B cell (primary cell): ENCODE measurements around the gene QRICH1.

ENCODE experiments used
- EZH2 ChIP-seq: IDR thresholded peaks from 2 replicates; pipeline ENCODE4 v1.6.1; 2012; ENCODE audit warnings: borderline replicate concordance, low read depth, mild to moderate bottlenecking, moderate library complexity, low read length; ENCODE audit not compliant: insufficient read depth, poor library complexity, severe bottlenecking
- TF ChIP-seq, protein P1 (sequence below): fragments of 200-600 bp; IDR thresholded peaks from one replicate; pipeline ENCODE4 v1.8.0; 2022; ENCODE audit warnings: antibody characterized with exemption, mild to moderate bottlenecking

GRCh38 chr3:49124203-49124602 is 30.3 kb upstream of the QRICH1 start:
- TF ChIP-seq, protein P1, sequence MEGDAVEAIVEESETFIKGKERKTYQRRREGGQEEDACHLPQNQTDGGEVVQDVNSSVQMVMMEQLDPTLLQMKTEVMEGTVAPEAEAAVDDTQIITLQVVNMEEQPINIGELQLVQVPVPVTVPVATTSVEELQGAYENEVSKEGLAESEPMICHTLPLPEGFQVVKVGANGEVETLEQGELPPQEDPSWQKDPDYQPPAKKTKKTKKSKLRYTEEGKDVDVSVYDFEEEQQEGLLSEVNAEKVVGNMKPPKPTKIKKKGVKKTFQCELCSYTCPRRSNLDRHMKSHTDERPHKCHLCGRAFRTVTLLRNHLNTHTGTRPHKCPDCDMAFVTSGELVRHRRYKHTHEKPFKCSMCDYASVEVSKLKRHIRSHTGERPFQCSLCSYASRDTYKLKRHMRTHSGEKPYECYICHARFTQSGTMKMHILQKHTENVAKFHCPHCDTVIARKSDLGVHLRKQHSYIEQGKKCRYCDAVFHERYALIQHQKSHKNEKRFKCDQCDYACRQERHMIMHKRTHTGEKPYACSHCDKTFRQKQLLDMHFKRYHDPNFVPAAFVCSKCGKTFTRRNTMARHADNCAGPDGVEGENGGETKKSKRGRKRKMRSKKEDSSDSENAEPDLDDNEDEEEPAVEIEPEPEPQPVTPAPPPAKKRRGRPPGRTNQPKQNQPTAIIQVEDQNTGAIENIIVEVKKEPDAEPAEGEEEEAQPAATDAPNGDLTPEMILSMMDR = no peak
- TF ChIP-seq EZH2 = no peak
